Ureter (tissue), 1 donor: ENCODE data around the gene TRIM56. TPM values are rescaled to one million over a fixed set of nuclear protein-coding genes. Genes with fewer than 3 reads are reported as not detected.
A peak's percentile ranks its signal among the peaks of the same experiment; 100 is the strongest.
"Not testable (repeated sequence)": the region's sequence is repeated elsewhere in the genome, so short reads cannot be mapped to it uniquely, and the experiment has no call there.

ENCODE experiments used
- DNase-seq: peaks from one replicate; pipeline ENCODE4 v3.0.0-alpha.2; 2020; ENCODE audit warnings: low spot score
- total RNA-seq: library from RNA; stranded (reverse); gene quantifications from one replicate; pipeline ENCODE4 v1.2.4, GENCODE V29; 2023
- donor health status: DM: yes; HTN: yes; CAD: no.

The TRIM56 gene
- total RNA-seq, 1 donor from 2014 or later = 57.3 TPM

DNA sequence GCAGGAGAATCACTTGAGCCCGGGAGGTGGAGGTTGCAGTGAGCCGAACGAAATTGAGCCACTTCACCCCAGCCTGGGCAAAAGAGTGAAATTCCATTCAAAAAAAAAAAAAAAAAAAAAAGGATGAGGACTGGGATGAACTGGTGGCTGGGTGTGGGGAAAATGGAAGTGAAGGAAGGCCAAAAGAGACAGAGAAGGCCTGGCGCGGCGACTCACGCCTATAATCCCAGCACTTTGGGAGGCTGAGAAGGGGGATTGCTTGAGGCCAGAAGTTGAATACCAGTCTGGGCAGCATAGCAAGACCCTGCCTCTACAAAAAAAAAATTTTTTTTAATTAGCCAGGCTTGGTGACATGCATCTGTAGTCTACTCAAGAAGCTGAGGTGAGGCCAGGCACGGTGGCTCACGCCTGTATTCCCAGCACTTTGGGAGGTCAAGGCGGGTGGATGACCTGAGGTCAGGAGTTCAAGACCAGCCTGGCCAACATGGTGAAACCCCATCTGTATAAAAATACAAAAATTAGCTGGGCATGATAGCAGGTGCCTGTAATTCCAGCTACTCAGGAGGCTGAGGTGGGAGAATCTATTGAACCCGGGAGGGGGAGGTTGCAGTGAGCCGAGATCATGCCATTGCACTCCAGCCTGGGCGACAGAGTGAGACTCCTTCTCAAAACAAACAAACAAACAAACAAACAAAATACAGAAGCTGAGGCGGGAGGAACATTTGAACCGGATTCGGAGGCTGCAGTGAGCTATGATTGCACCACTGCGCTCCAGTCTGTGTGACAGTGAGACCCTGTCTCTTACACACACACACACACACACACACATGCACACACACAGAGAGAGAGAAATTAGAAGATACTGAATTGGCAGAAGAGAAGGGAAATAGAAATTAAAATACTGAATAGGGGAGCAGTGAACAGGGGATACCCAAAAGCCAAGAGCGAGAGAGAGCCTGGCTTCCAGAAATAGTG lies 47.6 kb downstream of the TRIM56 start:
- DNase-seq = not testable (repeated sequence)

GRCh38 chr7:101133621-101134398 lies 48.5 kb downstream of the TRIM56 start:
- DNase-seq = no peak

DNA sequence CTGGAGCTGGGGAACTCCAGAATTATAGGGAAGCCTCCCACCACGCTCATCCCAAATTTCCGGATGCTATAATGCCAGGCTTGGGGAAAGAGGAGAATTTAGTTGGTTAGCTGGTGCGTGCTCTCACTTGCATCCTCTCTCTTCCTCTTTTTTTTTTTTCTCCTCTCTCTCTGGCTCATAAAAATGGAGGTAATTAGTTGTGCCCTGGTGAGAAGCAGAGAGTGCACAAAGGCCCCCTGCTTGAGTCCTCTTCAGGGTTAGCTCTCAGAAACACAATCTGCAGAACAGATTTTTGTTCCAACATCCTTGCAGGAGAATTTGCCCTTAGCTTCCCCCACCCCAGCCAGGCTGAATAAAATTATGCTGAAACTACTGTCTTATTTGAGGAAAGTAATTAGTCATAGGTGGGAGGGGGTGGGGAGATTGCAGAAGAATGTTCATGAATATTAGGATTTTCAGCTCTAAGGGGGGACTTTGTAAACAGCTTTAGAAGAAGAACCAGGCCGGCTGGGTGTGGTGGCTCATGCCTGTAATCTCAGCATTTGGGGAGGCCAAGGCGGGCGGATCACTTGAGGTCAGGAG lies 49.2 kb downstream of the TRIM56 start:
- no peak for DNase-seq

GRCh38 chr7:101137651-101138212 lies 52.5 kb downstream of the TRIM56 start:
- DNase-seq = no peak

GRCh38 chr7:101138213-101138870 lies 53.1 kb downstream of the TRIM56 start:
- DNase-seq = peak; percentile 84

GRCh38 chr7:101140339-101140699 lies 55.0 kb downstream of the TRIM56 start:
- DNase-seq = no peak

DNA sequence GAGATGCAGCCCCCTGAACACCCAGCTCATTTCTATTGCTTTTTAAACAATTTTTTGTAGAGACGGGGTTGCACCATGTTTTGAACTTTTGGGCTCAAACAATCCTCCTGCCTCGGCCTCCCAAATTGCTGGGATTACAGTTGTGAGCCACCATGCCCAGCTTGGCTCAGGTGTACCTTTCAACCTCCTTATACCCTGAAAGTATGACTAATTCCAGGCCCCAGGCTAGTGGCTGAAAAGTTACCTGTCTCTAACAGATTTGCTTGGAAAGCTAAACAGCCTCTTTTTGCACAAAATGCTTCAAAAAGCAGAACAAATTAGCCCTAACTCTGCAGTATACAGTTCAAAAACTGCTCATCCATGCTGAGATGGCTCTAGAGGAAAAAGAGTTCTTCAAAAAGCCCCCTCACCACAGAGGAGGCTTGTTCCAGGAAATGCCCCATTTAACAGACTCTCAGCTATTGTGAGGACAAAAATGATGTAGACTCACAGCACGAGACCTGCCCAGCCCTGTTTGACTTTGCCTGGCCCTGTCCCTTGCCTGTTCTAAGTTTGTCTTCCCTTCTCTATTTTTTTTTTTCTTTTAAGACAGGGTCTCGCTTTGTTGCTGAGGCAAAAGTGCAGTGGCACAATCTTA lies 55.6 kb downstream of the TRIM56 start:
- DNase-seq = no peak

Other genes starting within 250 kb of the TRIM56 start
- gene SLC12A9, start 232.8 kb upstream of the TRIM56 start, total RNA-seq = 41.9 TPM
- gene TRIP6, start 218.1 kb upstream of the TRIM56 start, total RNA-seq = 120 TPM
- gene SRRT, start 210.4 kb upstream of the TRIM56 start, total RNA-seq = 133 TPM
- 4.6 TPM for gene UFSP1, start 195.8 kb upstream of the TRIM56 start, total RNA-seq
- gene ACHE, start 189.6 kb upstream of the TRIM56 start, total RNA-seq = 4.0 TPM
- 2.1 TPM for gene MUC3A, start 135.9 kb upstream of the TRIM56 start, total RNA-seq
- gene MUC12, start 115.9 kb upstream of the TRIM56 start, total RNA-seq = 2.1 TPM
- gene MUC17, start 65.4 kb upstream of the TRIM56 start, total RNA-seq = not detected
- gene SERPINE1, start 41.6 kb downstream of the TRIM56 start, total RNA-seq = 4.3 TPM
- 50.5 TPM for gene AP1S1, start 69.0 kb downstream of the TRIM56 start, total RNA-seq
- gene VGF, start 80.1 kb downstream of the TRIM56 start, total RNA-seq = not detected
- not detected for gene NAT16, start 94.8 kb downstream of the TRIM56 start, total RNA-seq
- gene MOGAT3, start 115.6 kb downstream of the TRIM56 start, total RNA-seq = not detected
- 50.9 TPM for gene PLOD3, start 132.1 kb downstream of the TRIM56 start, total RNA-seq
- gene ZNHIT1, start 132.7 kb downstream of the TRIM56 start, total RNA-seq = 57.1 TPM
- 11.3 TPM for gene CLDN15, start 152.3 kb downstream of the TRIM56 start, total RNA-seq
- gene FIS1, start 159.6 kb downstream of the TRIM56 start, total RNA-seq = 159 TPM
- 25.5 TPM for gene IFT22, start 236.3 kb downstream of the TRIM56 start, total RNA-seq